ENCODE measurements around the gene GRPEL1.

DNA sequence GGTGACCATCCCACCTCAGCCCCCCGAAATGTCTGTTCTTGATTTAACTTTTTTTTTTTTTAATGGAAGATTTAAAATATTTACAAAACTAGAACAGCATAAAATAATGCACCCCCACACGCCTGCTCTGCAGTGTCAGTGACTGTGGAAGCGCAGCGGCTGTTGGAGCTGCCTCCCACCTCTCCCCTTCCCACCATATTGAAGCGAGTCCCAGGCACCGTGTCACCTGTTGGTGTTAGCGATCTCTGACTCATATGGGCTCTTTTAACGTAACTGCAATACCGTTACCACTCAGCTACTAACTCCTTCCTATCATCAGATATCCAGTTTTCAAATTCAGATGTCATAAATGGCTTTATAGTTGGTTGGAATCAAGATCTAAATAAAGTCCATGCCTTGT lies 41.8 kb downstream of the GRPEL1 start:
- TF ChIP-seq HDAC6 (IDR thresholded peaks at IDR 0.05; ENCODE audit: low read depth, low read length) (no peak), CHD2 (IDR thresholded peaks at IDR 0.05; ENCODE audit: low read length) (no peak), SRF (IDR thresholded peaks at IDR 0.05; ENCODE audit: low read depth, low read length) (no peak), JUN (IDR thresholded peaks at IDR 0.05; ENCODE audit: low read depth, low read length) (no peak), POLR2A (IDR thresholded peaks at IDR 0.05; ENCODE audit: control extremely low read depth in 1 of 2, low read depth in 2 of 2, low read length in 2 of 2) (no peak), JUND (IDR thresholded peaks at IDR 0.05; ENCODE audit: low read length) (no peak), EZH2 (IDR thresholded peaks at IDR 0.05; ENCODE audit: low read depth, low read length, severe bottlenecking) (no peak), MAFK (IDR thresholded peaks at IDR 0.05; ENCODE audit: low read depth, low read length) (no peak)
- TF ChIP-seq, protein P1, sequence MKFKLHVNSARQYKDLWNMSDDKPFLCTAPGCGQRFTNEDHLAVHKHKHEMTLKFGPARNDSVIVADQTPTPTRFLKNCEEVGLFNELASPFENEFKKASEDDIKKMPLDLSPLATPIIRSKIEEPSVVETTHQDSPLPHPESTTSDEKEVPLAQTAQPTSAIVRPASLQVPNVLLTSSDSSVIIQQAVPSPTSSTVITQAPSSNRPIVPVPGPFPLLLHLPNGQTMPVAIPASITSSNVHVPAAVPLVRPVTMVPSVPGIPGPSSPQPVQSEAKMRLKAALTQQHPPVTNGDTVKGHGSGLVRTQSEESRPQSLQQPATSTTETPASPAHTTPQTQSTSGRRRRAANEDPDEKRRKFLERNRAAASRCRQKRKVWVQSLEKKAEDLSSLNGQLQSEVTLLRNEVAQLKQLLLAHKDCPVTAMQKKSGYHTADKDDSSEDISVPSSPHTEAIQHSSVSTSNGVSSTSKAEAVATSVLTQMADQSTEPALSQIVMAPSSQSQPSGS (IDR thresholded peaks at IDR 0.05; ENCODE audit: low read length): no peak
- TF ChIP-seq, protein P2, sequence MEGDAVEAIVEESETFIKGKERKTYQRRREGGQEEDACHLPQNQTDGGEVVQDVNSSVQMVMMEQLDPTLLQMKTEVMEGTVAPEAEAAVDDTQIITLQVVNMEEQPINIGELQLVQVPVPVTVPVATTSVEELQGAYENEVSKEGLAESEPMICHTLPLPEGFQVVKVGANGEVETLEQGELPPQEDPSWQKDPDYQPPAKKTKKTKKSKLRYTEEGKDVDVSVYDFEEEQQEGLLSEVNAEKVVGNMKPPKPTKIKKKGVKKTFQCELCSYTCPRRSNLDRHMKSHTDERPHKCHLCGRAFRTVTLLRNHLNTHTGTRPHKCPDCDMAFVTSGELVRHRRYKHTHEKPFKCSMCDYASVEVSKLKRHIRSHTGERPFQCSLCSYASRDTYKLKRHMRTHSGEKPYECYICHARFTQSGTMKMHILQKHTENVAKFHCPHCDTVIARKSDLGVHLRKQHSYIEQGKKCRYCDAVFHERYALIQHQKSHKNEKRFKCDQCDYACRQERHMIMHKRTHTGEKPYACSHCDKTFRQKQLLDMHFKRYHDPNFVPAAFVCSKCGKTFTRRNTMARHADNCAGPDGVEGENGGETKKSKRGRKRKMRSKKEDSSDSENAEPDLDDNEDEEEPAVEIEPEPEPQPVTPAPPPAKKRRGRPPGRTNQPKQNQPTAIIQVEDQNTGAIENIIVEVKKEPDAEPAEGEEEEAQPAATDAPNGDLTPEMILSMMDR (IDR thresholded peaks at IDR 0.05; ENCODE audit: control extremely low read depth in 1 of 3, insufficient read depth in 1 of 3, low read depth in 1 of 3, low read length in 3 of 3): no peak
